ENCODE results near the gene NDUFB6.
"Not testable (repeated sequence)": the region's sequence is repeated elsewhere in the genome, so short reads cannot be mapped to it uniquely, and the experiment has no call there.

- TF ChIP-seq, protein P1, sequence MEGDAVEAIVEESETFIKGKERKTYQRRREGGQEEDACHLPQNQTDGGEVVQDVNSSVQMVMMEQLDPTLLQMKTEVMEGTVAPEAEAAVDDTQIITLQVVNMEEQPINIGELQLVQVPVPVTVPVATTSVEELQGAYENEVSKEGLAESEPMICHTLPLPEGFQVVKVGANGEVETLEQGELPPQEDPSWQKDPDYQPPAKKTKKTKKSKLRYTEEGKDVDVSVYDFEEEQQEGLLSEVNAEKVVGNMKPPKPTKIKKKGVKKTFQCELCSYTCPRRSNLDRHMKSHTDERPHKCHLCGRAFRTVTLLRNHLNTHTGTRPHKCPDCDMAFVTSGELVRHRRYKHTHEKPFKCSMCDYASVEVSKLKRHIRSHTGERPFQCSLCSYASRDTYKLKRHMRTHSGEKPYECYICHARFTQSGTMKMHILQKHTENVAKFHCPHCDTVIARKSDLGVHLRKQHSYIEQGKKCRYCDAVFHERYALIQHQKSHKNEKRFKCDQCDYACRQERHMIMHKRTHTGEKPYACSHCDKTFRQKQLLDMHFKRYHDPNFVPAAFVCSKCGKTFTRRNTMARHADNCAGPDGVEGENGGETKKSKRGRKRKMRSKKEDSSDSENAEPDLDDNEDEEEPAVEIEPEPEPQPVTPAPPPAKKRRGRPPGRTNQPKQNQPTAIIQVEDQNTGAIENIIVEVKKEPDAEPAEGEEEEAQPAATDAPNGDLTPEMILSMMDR (IDR thresholded peaks at IDR 0.05) = not testable (repeated sequence)
- not testable (repeated sequence) for TF ChIP-seq POLR2AphosphoS5, POLR2A, EP300 (IDR thresholded peaks at IDR 0.05)
Observed at GRCh38 chr9:32599021-32599420, 26.1 kb upstream of the NDUFB6 start.
